Measurements from ENCODE around the gene PEX11B.

GRCh38 chr1:145898756-145899155 lies 19.8 kb downstream of the PEX11B start:
- TF ChIP-seq JUNB (IDR thresholded peaks at IDR 0.05; ENCODE audit: unreplicated experiment) (no peak), REST (IDR thresholded peaks at IDR 0.05; ENCODE audit: unreplicated experiment) (no peak), CTCF (conservative IDR thresholded peaks at IDR 0.05; ENCODE audit: low read depth in 2 of 2) (no peak), EZH2phosphoT487 (IDR thresholded peaks at IDR 0.05; ENCODE audit: unreplicated experiment) (no peak), CREB1 (CRISPR knock-in tag; IDR thresholded peaks at IDR 0.05; ENCODE audit: low read depth) (no peak), ZNF462 (CRISPR knock-in tag; IDR thresholded peaks at IDR 0.05) (no peak), POLR2AphosphoS5 (IDR thresholded peaks at IDR 0.05; ENCODE audit: low read depth) (no peak), EZH2 (IDR thresholded peaks at IDR 0.05; ENCODE audit: low read depth, unreplicated experiment) (no peak)
